Measurements from ENCODE around the gene HIVEP1. TPM values are rescaled to one million over a fixed set of nuclear protein-coding genes. Genes with fewer than 3 reads are reported as not detected.
A peak's percentile ranks its signal among the peaks of the same experiment; 100 is the strongest.

Gene HIVEP1
- polyA plus RNA-seq, 1 of the 3 experiments (the other 2 are of a cell fraction) = 7.7 TPM

DNA sequence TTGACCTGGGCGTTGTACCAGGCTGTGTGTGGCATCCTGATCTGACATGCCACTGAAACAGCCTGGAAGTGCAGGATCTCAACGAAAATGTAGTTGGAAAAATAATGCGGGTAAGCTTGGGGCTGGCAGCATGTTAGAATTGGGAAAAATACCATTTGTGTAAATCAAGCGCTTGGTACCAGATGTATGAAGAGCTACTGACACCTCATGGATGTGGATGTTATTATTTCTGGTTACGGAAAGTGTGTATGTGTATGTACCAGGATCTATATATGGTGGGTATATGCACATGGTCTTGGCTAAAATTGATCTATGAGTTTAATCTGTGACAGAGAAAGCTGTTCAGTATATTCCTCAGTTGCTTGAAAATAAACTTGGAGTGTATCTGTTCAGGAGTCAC, 22.7 kb downstream of the HIVEP1 start (continued):
- TF ChIP-seq, protein P1, sequence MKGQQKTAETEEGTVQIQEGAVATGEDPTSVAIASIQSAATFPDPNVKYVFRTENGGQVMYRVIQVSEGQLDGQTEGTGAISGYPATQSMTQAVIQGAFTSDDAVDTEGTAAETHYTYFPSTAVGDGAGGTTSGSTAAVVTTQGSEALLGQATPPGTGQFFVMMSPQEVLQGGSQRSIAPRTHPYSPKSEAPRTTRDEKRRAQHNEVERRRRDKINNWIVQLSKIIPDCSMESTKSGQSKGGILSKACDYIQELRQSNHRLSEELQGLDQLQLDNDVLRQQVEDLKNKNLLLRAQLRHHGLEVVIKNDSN (IDR thresholded peaks at IDR 0.05; ENCODE audit: borderline replicate concordance, low read depth) = no peak
- TF ChIP-seq JUND (IDR thresholded peaks at IDR 0.05) (no peak), SIN3A (IDR thresholded peaks at IDR 0.05; ENCODE audit: borderline replicate concordance, low read depth, low read length) (no peak), POLR2AphosphoS5 (IDR thresholded peaks at IDR 0.05; ENCODE audit: low read depth, low read length) (no peak), YY1 (IDR thresholded peaks at IDR 0.05; ENCODE audit: low read depth) (no peak), EZH2phosphoT487 (IDR thresholded peaks at IDR 0.05; ENCODE audit: borderline replicate concordance, low read depth) (no peak), FOSL2 (IDR thresholded peaks at IDR 0.05; ENCODE audit: borderline replicate concordance, low read depth) (no peak), RCOR1 (IDR thresholded peaks at IDR 0.05; ENCODE audit: low read length) (no peak), CHD2 (IDR thresholded peaks at IDR 0.05; ENCODE audit: low read length, partially characterized antibody) (no peak), TCF12 (IDR thresholded peaks at IDR 0.05) (no peak), FOXM1 (IDR thresholded peaks at IDR 0.05; ENCODE audit: low read depth) (no peak), SMC3 (IDR thresholded peaks at IDR 0.05; ENCODE audit: low read depth, low read length) (peak; percentile 13; the same call in 1 of the 2 replicates), NRF1 (IDR thresholded peaks at IDR 0.05; ENCODE audit: low read depth, low read length) (no peak), TAF1 (IDR thresholded peaks at IDR 0.05; ENCODE audit: borderline replicate concordance, low read depth, low read length) (no peak), RAD21 (IDR thresholded peaks at IDR 0.05; ENCODE audit: low read length) (peak; percentile 62)
- TF ChIP-seq, protein P2, sequence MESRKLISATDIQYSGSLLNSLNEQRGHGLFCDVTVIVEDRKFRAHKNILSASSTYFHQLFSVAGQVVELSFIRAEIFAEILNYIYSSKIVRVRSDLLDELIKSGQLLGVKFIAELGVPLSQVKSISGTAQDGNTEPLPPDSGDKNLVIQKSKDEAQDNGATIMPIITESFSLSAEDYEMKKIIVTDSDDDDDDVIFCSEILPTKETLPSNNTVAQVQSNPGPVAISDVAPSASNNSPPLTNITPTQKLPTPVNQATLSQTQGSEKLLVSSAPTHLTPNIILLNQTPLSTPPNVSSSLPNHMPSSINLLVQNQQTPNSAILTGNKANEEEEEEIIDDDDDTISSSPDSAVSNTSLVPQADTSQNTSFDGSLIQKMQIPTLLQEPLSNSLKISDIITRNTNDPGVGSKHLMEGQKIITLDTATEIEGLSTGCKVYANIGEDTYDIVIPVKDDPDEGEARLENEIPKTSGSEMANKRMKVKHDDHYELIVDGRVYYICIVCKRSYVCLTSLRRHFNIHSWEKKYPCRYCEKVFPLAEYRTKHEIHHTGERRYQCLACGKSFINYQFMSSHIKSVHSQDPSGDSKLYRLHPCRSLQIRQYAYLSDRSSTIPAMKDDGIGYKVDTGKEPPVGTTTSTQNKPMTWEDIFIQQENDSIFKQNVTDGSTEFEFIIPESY (IDR thresholded peaks at IDR 0.05; ENCODE audit: borderline replicate concordance, low read depth) = no peak

DNA sequence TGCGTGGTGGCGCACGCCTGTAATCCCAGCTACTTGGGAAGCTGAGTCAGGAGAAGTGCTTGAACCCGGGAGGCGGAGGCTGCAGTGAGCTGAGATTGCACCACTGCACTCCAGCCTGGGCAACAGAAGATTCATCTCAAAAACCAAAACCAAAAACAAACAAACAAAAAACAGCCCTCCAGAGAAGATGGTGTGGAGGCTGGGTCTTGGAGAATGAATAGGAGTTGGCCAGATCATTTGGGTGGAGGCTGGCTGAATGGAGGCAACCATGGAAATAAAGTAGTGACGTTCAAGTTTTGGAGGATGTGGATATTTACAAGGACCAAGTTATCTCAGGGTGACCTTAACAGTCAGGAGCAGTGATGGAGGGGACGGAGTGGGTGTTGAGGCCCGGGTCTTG, 24.7 kb downstream of the HIVEP1 start:
- Histone ChIP-seq H2AFZ (ENCODE audit: low read depth) (no peak overlapping the region), H3K4me1 (ENCODE audit: control insufficient read depth in 1 of 2, insufficient read depth in 2 of 2, low read depth in 1 of 2, low read length in 1 of 2) (peaks cover 4 to 5% of the 10 kb centered on the region in 2 experiments; a peak in 3 of 4 replicates), H3K9me2 (no peaks in the 10 kb centered on the region), H3K27me3 (ENCODE audit: insufficient read depth) (no peaks in the 10 kb centered on the region), H3K9me3 (no peaks in the 10 kb centered on the region), H3K9ac (no peak overlapping the region), H4K20me1 (ENCODE audit: insufficient read depth) (no peaks in the 10 kb centered on the region), H3K4me3 (ENCODE audit: low read depth in 2 of 2, low read length in 1 of 2) (no peak overlapping the region), H3K4me2 (no peak overlapping the region), H3K27ac (ENCODE audit: low read depth in 2 of 2, low read length in 1 of 2) (no peak overlapping the region), H3K79me2 (ENCODE audit: insufficient read depth) (peaks cover 79% of the 10 kb centered on the region), H3F3A (replicated peaks; ENCODE audit: insufficient read depth) (no peaks in the 10 kb centered on the region), H3K36me3 (replicated peaks in 1 of 2; ENCODE audit: control insufficient read depth in 1 of 2, insufficient read depth in 2 of 2, low read length in 1 of 2) (peaks cover 0 to 15% of the 10 kb centered on the region in 2 experiments)
- no peak for DNase-seq
- WGBS (ENCODE audit: low lambda C conversion rate) = 99% methylated on average over 8 of the region's 8 CpGs
- TF ChIP-seq FOXM1 (IDR thresholded peaks at IDR 0.05; ENCODE audit: low read depth) = no peak
- TF ChIP-seq CHD2 (IDR thresholded peaks at IDR 0.05; ENCODE audit: low read length, partially characterized antibody) = no peak
- TF ChIP-seq TEAD4 (IDR thresholded peaks at IDR 0.05; ENCODE audit: borderline replicate concordance, insufficient read depth) = no peak
- TF ChIP-seq, protein P3, sequence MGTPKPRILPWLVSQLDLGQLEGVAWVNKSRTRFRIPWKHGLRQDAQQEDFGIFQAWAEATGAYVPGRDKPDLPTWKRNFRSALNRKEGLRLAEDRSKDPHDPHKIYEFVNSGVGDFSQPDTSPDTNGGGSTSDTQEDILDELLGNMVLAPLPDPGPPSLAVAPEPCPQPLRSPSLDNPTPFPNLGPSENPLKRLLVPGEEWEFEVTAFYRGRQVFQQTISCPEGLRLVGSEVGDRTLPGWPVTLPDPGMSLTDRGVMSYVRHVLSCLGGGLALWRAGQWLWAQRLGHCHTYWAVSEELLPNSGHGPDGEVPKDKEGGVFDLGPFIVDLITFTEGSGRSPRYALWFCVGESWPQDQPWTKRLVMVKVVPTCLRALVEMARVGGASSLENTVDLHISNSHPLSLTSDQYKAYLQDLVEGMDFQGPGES (IDR thresholded peaks at IDR 0.05; ENCODE audit: low read depth, low read length) = no peak
- no peak for TF ChIP-seq POLR2AphosphoS5 (IDR thresholded peaks at IDR 0.05; ENCODE audit: low read depth, low read length)
- TF ChIP-seq, protein P4, sequence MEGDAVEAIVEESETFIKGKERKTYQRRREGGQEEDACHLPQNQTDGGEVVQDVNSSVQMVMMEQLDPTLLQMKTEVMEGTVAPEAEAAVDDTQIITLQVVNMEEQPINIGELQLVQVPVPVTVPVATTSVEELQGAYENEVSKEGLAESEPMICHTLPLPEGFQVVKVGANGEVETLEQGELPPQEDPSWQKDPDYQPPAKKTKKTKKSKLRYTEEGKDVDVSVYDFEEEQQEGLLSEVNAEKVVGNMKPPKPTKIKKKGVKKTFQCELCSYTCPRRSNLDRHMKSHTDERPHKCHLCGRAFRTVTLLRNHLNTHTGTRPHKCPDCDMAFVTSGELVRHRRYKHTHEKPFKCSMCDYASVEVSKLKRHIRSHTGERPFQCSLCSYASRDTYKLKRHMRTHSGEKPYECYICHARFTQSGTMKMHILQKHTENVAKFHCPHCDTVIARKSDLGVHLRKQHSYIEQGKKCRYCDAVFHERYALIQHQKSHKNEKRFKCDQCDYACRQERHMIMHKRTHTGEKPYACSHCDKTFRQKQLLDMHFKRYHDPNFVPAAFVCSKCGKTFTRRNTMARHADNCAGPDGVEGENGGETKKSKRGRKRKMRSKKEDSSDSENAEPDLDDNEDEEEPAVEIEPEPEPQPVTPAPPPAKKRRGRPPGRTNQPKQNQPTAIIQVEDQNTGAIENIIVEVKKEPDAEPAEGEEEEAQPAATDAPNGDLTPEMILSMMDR (IDR thresholded peaks at IDR 0.05) = no peak
- TF ChIP-seq GABPA (IDR thresholded peaks at IDR 0.05; ENCODE audit: low read depth) = no peak
- TF ChIP-seq MXI1 (IDR thresholded peaks at IDR 0.05; ENCODE audit: low read depth, low read length) = no peak
- TF ChIP-seq YY1 (IDR thresholded peaks at IDR 0.05; ENCODE audit: low read depth) = no peak
- no peak for TF ChIP-seq EZH2phosphoT487 (IDR thresholded peaks at IDR 0.05; ENCODE audit: borderline replicate concordance, low read depth)
- TF ChIP-seq, protein P1 (IDR thresholded peaks at IDR 0.05; ENCODE audit: borderline replicate concordance, low read depth) = no peak
- TF ChIP-seq SIN3A (IDR thresholded peaks at IDR 0.05; ENCODE audit: borderline replicate concordance, low read depth, low read length) = no peak
- TF ChIP-seq ELF1 (IDR thresholded peaks at IDR 0.05) = no peak
- TF ChIP-seq SMC3 (IDR thresholded peaks at IDR 0.05; ENCODE audit: low read depth, low read length) = no peak
- CTCF ChIA-PET = interaction anchor here (0.6 kb wide), 1 partner anchor 22 kb away, joined by 3 read pairs; no protein-coding TSS in a partner anchor
- POLR2A ChIA-PET = no interaction called here

Measured in SK-N-SH (cell line).